CD4-positive, CD25-positive, alpha-beta regulatory T cell (primary cell): ENCODE measurements around the gene OR8A1. TPM values are rescaled to one million over a fixed set of nuclear protein-coding genes. Genes with fewer than 3 reads are reported as not detected.

Experiments used
- ATAC-seq, 2 donors: fragments of 150-1000 bp; cut with Tn5 transposase; one replicate each; pipeline ENCODE4 v1.10.0; 2021; ENCODE audit warnings: low read depth in 2 of 2, moderate number of reproducible peaks in 2 of 2, moderate library complexity in 1 of 2
- DNase-seq, 3 donors: peaks; one replicate each; pipeline versions ENCODE4 v3.0.0 to v3.0.0-alpha.2; 2012 to 2022; ENCODE audit warnings: mixed read lengths in 1 of 3
- H3K27ac ChIP-seq: one replicate; pipeline ENCODE4 v1.7.0; 2013; ENCODE audit warnings: mild to moderate bottlenecking, low read length; ENCODE audit not compliant: insufficient read depth, poor library complexity, severe bottlenecking
- H3K27me3 ChIP-seq: one replicate; pipeline ENCODE4 v1.7.0; 2013; ENCODE audit warnings: low read length; ENCODE audit not compliant: control insufficient read depth, insufficient read depth
- H3K36me3 ChIP-seq: one replicate; pipeline ENCODE4 v1.7.0; 2013; ENCODE audit warnings: mild to moderate bottlenecking, low read length, moderate library complexity; ENCODE audit not compliant: control insufficient read depth, insufficient read depth
- H3K4me1 ChIP-seq: 2 replicates; pipeline ENCODE4 v1.7.0; 2013; ENCODE audit warnings: mild to moderate bottlenecking, low read length; ENCODE audit not compliant: insufficient read depth, control insufficient read depth, poor library complexity, severe bottlenecking
- H3K4me3 ChIP-seq: one replicate; pipeline ENCODE4 v1.7.0; 2013; ENCODE audit warnings: low read depth, mild to moderate bottlenecking, low read length, moderate library complexity
- H3K9me3 ChIP-seq, 2 experiments: 1 replicate in 1 of 2; 2 replicates in 1 of 2; pipeline ENCODE4 v1.7.0; 2013; ENCODE audit warnings: low read length in 2 of 2, mild to moderate bottlenecking in 1 of 2, moderate library complexity in 1 of 2; ENCODE audit not compliant: control insufficient read depth in 2 of 2
- H3K27ac Mint-ChIP-seq, 3 donors: one replicate each; pipeline ENCODE4 v1.8.0; 2020 to 2022; ENCODE audit warnings: mild to moderate bottlenecking in 3 of 3, mixed read lengths in 3 of 3, moderate library complexity in 2 of 3
- H3K27me3 Mint-ChIP-seq: one replicate; pipeline ENCODE4 v1.8.0; 2022; ENCODE audit warnings: mild to moderate bottlenecking, mixed read lengths
- H3K36me3 Mint-ChIP-seq: one replicate; pipeline ENCODE4 v1.8.0; 2020; ENCODE audit warnings: mixed read lengths
- H3K4me1 Mint-ChIP-seq, 4 donors: one replicate each; pipeline ENCODE4 v1.8.0; 2020 to 2022; ENCODE audit warnings: mixed read lengths in 4 of 4, mild to moderate bottlenecking in 1 of 4
- H3K4me3 Mint-ChIP-seq, 4 donors: one replicate each; pipeline ENCODE4 v1.8.0; 2020 to 2022; ENCODE audit warnings: mild to moderate bottlenecking in 4 of 4, mixed read lengths in 4 of 4, moderate library complexity in 3 of 4
- H3K9me3 Mint-ChIP-seq, 7 donors: one replicate each; pipeline ENCODE4 v1.8.0; 2020 to 2022; ENCODE audit warnings: mixed read lengths in 7 of 7, mild to moderate bottlenecking in 3 of 7, moderate library complexity in 2 of 7
- polyA plus RNA-seq, 4 donors: library from polyadenylated mRNA; unstranded; fragments of 300-500 nt; fragmentation: Illumina TruSeq; gene quantifications; one replicate each; pipeline ENCODE4 v1.2.3, GENCODE V29; 2021
- total RNA-seq: library from RNA; stranded (reverse); gene quantifications from one replicate; pipeline ENCODE4 v1.2.3, GENCODE V29; 2022

The OR8A1 gene
- total and polyA plus RNA-seq, 5 donors from 2014 or later = not detected

DNA sequence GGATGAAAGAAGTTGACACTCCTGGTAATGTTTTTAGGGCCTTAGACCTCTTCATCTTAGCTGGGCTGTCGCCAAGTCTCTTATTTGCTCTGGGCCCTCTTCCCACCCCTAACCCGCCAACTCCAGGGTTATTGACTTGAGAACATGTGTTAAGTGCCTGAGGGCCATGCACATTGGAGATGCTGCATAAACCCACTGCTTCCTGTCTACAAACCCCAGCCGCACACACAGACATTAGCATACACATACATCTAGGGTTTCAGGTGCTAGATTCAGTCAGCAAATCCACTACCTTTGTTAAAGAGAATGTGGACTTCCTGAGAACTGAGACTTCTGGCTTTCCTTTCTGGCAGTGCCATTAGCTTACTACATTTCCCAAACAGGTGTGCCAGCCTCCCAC lies 42.2 kb downstream of the OR8A1 start:
- Mint-ChIP-seq H3K27ac (peak overlapping the region in 1 of 3 donors; percentile 13), H3K4me3 (no peak overlapping the region), H3K4me1 (peaks cover 0 to 6% (median 3%) of the 10 kb centered on the region in 4 donors), H3K36me3 (no peaks in the 10 kb centered on the region), H3K27me3 (peaks cover 9% of the 10 kb centered on the region), H3K9me3 (no peaks in the 10 kb centered on the region)
- peak in 1 of 2 donors; percentile 37 for ATAC-seq
- DNase-seq = peak in 1 of 3 donors; percentile 48
- Histone ChIP-seq H3K4me1 (no peaks in the 10 kb centered on the region), H3K27me3 (no peaks in the 10 kb centered on the region), H3K27ac (no peak overlapping the region), H3K4me3 (no peak overlapping the region), H3K9me3 (no peaks in the 10 kb centered on the region), H3K36me3 (no peaks in the 10 kb centered on the region)

DNA sequence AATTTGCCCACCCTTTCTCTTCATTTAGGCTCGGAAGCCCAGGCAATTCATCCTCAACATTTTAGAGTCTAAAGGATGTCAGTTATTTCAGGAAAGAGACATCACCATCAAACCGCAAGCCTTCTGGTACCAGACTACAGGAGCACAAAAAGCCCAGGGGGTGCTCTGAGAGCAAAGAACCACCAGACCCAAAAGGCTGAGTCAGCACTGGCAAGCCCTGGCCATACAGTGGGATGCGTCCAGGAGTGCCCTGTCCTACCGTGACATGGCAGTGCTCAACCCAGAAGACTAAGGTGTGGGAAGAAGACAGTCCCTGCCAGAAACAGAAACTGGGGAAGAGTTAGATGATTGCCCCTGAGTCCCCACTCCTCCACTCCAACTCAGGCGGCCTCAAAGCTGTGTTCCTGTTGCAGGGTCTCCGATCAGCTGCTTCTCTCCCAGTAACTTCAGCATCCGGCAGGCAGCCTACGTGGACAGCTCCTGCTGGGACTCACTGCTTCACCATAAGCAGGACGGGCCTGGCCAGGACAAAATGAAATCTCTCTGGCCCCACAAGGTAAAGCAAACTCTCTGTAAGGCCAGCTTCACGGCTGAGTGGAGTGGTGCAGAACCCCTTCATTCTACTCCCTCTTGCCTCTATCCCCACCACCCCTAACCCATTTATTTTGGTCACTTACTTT lies 42.9 kb downstream of the OR8A1 start:
- DNase-seq (no peak), ATAC-seq (no peak)
- Mint-ChIP-seq H3K4me3 (no peak overlapping the region), H3K4me1 (peaks cover 0 to 6% (median 4%) of the 10 kb centered on the region in 4 donors), H3K27me3 (peaks cover 15% of the 10 kb centered on the region), H3K9me3 (no peaks in the 10 kb centered on the region), H3K27ac (no peak overlapping the region), H3K36me3 (no peaks in the 10 kb centered on the region)
- no peak overlapping the region for H3K27ac ChIP-seq
- no peaks in the 10 kb centered on the region for H3K4me1 ChIP-seq
- no peaks in the 10 kb centered on the region for H3K36me3 ChIP-seq
- no peaks in the 10 kb centered on the region for H3K27me3 ChIP-seq
- H3K9me3 ChIP-seq = no peaks in the 10 kb centered on the region
- no peak overlapping the region for H3K4me3 ChIP-seq

DNA sequence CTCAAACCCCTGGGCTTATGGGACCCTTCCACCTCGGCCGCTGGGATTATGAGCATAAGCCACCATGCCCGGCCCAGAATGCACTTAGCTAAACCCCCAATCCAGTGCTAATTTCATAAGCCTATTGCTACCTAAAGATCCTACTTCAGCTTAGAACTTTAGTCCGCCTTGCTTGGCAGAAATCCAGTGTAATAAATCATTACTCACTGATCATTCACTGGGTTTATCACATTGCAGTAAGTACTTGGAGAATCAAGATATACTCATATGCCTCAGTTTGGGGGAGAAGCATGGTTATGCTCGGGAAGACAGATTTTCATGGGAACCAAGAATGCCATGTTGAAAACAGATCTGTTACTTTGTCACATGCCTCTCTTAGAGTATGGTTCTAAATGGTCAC lies 49.1 kb downstream of the OR8A1 start:
- no peaks in the 10 kb centered on the region for H3K9me3 ChIP-seq
- H3K36me3 Mint-ChIP-seq = no peaks in the 10 kb centered on the region
- H3K4me1 ChIP-seq = peaks cover 4% of the 10 kb centered on the region

More for the DNA sequence above, 49.1 kb downstream of the OR8A1 start:
- Mint-ChIP-seq H3K4me1 (peaks cover 8 to 25% (median 13%) of the 10 kb centered on the region in 4 donors), H3K27ac (no peak overlapping the region), H3K9me3 (no peaks in the 10 kb centered on the region), H3K27me3 (peaks cover 36% of the 10 kb centered on the region), H3K4me3 (no peak overlapping the region)
- Histone ChIP-seq H3K27me3 (peaks cover 5% of the 10 kb centered on the region), H3K4me3 (no peak overlapping the region), H3K27ac (no peak overlapping the region), H3K36me3 (no peaks in the 10 kb centered on the region)
- no peak for DNase-seq
- ATAC-seq = no peak

Other genes starting within 250 kb of the OR8A1 start
- not detected for gene OR8D2, start 249.8 kb upstream of the OR8A1 start, total RNA-seq
- gene OR8D2, start 249.8 kb upstream of the OR8A1 start, polyA plus RNA-seq = not detected
- gene OR8B2, start 185.5 kb upstream of the OR8A1 start, total RNA-seq = not detected
- gene OR8B2, start 185.5 kb upstream of the OR8A1 start, polyA plus RNA-seq = not detected
- not detected for gene OR8B3, start 171.0 kb upstream of the OR8A1 start, total RNA-seq
- not detected for gene OR8B3, start 171.0 kb upstream of the OR8A1 start, polyA plus RNA-seq
- gene OR8B4, start 145.1 kb upstream of the OR8A1 start, total RNA-seq = not detected
- gene OR8B4, start 145.1 kb upstream of the OR8A1 start, polyA plus RNA-seq = not detected
- gene OR8B8, start 124.3 kb upstream of the OR8A1 start, total RNA-seq = not detected
- gene OR8B8, start 124.3 kb upstream of the OR8A1 start, polyA plus RNA-seq = not detected
- gene OR8B12, start 26.3 kb upstream of the OR8A1 start, total RNA-seq = not detected
- gene OR8B12, start 26.3 kb upstream of the OR8A1 start, polyA plus RNA-seq = not detected
- not detected for gene PANX3, start 41.4 kb downstream of the OR8A1 start, total RNA-seq
- gene PANX3, start 41.4 kb downstream of the OR8A1 start, polyA plus RNA-seq = not detected
- gene TBRG1, start 52.9 kb downstream of the OR8A1 start, total RNA-seq = 60.7 TPM
- gene TBRG1, start 52.9 kb downstream of the OR8A1 start, polyA plus RNA-seq = 10 to 100 TPM; 30.3 to 42.3 (median 38.0) TPM
- gene SIAE, start 103.7 kb downstream of the OR8A1 start, total RNA-seq = 5.0 TPM
- 1 to 10 TPM; 1.4 to 3.0 (median 2.3) TPM for gene SIAE, start 103.7 kb downstream of the OR8A1 start, polyA plus RNA-seq
- 0.22 TPM for gene SPA17, start 103.9 kb downstream of the OR8A1 start, total RNA-seq
- gene SPA17, start 103.9 kb downstream of the OR8A1 start, polyA plus RNA-seq = 1 to 10 TPM; 1.0 to 2.5 (median 1.3) TPM
- gene NRGN, start 169.9 kb downstream of the OR8A1 start, total RNA-seq = 58.8 TPM
- gene NRGN, start 169.9 kb downstream of the OR8A1 start, polyA plus RNA-seq = under 1 TPM; 0.16 to 0.23 (median 0.22) TPM
- 0.44 TPM for gene VSIG2, start 182.3 kb downstream of the OR8A1 start, total RNA-seq
- gene VSIG2, start 182.3 kb downstream of the OR8A1 start, polyA plus RNA-seq = 1 to 10 TPM in 2 of 4 donors, under 1 TPM in 2; 0.71 to 3.9 (median 0.95) TPM
- gene ESAM, start 192.3 kb downstream of the OR8A1 start, total RNA-seq = 3.0 TPM
- 1 to 10 TPM in 2 of 4 donors, under 1 TPM in 1, not detected in 1; 0.55 to 3.1 (median 2.3) TPM for gene ESAM, start 192.3 kb downstream of the OR8A1 start, polyA plus RNA-seq
- 10.0 TPM for gene MSANTD2, start 230.4 kb downstream of the OR8A1 start, total RNA-seq
- 1 to 10 TPM; 1.9 to 5.4 (median 4.2) TPM for gene MSANTD2, start 230.4 kb downstream of the OR8A1 start, polyA plus RNA-seq